GM12873 (cell line): Measurements from ENCODE around the gene KDM4C.

ENCODE experiments used
- CTCF ChIP-seq: IDR thresholded peaks from 2 replicates; pipeline ENCODE4 v1.5.1; 2012; ENCODE audit warnings: low read depth, mild to moderate bottlenecking, moderate library complexity, low read length, control low read depth; ENCODE audit not compliant: insufficient read depth; ENCODE audit errors: missing control alignments

The KDM4C gene

GRCh38 chr9:6834306-6834705, 76.5 kb downstream of the KDM4C start:
- TF ChIP-seq CTCF: no peak

GRCh38 chr9:6838158-6838557, 80.4 kb downstream of the KDM4C start:
- TF ChIP-seq CTCF: no peak

GRCh38 chr9:6842584-6842947, 84.8 kb downstream of the KDM4C start:
- no peak for TF ChIP-seq CTCF

GRCh38 chr9:6843742-6844141, 86.0 kb downstream of the KDM4C start:
- no peak for TF ChIP-seq CTCF

- no peak for TF ChIP-seq CTCF
Observed at GRCh38 chr9:6844267-6844666, 86.5 kb downstream of the KDM4C start.

- no peak for TF ChIP-seq CTCF
Observed at GRCh38 chr9:6845128-6845826, 87.5 kb downstream of the KDM4C start.

- no peak for TF ChIP-seq CTCF
Observed at GRCh38 chr9:6845880-6846279, 88.1 kb downstream of the KDM4C start.
